Parathyroid adenoma (tissue), 2 donors: ENCODE measurements around the gene EFNB2.

Source experiments
- H2AFZ ChIP-seq: fragments of 300-600 bp; sonication (generic); one replicate; pipeline ENCODE4 v1.7.0; 2017; ENCODE audit warnings: antibody characterized with exemption, mild to moderate bottlenecking
- H3K27ac ChIP-seq: fragments of 300-600 bp; sonication (generic); one replicate; pipeline ENCODE4 v1.7.0; 2017
- H3K27me3 ChIP-seq: fragments of 300-600 bp; sonication (generic); one replicate; pipeline ENCODE4 v1.7.0; 2017; ENCODE audit warnings: low read length; ENCODE audit not compliant: control insufficient read depth, insufficient read depth
- H3K36me3 ChIP-seq: fragments of 300-600 bp; sonication (generic); one replicate; pipeline ENCODE4 v1.7.0; 2017; ENCODE audit warnings: low read length; ENCODE audit not compliant: control insufficient read depth, insufficient read depth
- H3K4me1 ChIP-seq: fragments of 300-600 bp; sonication (generic); one replicate; pipeline ENCODE4 v1.7.0; 2017; ENCODE audit warnings: control low read depth
- H3K4me2 ChIP-seq: fragments of 300-600 bp; sonication (generic); one replicate; pipeline ENCODE4 v1.7.0; 2017; ENCODE audit warnings: low read length
- H3K4me3 ChIP-seq: fragments of 300-600 bp; sonication (generic); one replicate; pipeline ENCODE4 v1.7.0; 2017; ENCODE audit warnings: low read depth, low read length
- H3K79me2 ChIP-seq: fragments of 300-600 bp; sonication (generic); one replicate; pipeline ENCODE4 v1.7.0; 2017; ENCODE audit warnings: control low read depth
- H3K9ac ChIP-seq: fragments of 300-600 bp; sonication (generic); one replicate; pipeline ENCODE4 v1.7.0; 2017; ENCODE audit warnings: mild to moderate bottlenecking
- H3K9me3 ChIP-seq: fragments of 300-600 bp; sonication (generic); one replicate; pipeline ENCODE4 v1.7.0; 2017; ENCODE audit warnings: low read length; ENCODE audit not compliant: control insufficient read depth
- CTCF ChIP-seq: fragments of 300-600 bp; sonication (generic); IDR thresholded peaks from one replicate; pipeline ENCODE4 v1.7.0; 2017; ENCODE audit warnings: antibody characterized with exemption, mild to moderate bottlenecking
- donor health status: primary hyperparathyroidism.

EFNB2 gene

DNA sequence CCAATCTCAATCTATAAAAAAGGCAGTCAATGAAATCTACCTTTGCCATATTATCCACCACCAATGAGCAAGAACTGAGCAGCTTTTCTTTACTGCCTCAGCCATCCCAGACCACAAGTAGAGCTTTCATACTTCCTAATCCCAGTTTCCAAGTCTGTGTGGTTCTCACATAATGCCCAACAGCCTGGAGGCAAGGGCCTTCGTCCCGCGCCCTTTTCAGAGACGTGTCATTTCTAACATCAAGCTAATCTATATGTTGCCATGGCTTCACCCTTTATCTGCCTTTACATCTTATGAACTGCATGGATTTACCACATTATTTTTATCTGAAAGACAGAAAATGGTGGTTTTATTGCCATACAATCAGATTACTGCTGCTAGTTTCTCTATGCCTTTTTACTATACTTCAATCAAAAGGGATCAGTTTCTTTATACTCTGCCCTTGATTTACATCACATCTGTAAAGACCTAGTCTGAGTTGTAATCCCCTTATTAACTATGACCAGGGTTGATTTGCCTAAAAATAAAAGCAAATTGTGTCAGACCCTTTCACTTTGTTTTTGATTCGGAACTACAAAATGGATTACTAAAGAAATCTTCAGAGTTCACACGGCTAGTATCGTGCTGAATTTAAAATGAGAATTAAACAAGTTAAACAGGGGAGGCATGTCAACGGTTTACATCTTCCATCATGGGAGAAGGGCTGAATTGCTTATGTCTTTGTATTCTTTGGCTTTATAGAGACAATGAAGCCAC, 5.9 kb downstream of the EFNB2 start:
- Histone ChIP-seq H3K4me3 (no peak overlapping the region), H3K9ac (no peak overlapping the region)
- TF ChIP-seq CTCF, result no peak

DNA sequence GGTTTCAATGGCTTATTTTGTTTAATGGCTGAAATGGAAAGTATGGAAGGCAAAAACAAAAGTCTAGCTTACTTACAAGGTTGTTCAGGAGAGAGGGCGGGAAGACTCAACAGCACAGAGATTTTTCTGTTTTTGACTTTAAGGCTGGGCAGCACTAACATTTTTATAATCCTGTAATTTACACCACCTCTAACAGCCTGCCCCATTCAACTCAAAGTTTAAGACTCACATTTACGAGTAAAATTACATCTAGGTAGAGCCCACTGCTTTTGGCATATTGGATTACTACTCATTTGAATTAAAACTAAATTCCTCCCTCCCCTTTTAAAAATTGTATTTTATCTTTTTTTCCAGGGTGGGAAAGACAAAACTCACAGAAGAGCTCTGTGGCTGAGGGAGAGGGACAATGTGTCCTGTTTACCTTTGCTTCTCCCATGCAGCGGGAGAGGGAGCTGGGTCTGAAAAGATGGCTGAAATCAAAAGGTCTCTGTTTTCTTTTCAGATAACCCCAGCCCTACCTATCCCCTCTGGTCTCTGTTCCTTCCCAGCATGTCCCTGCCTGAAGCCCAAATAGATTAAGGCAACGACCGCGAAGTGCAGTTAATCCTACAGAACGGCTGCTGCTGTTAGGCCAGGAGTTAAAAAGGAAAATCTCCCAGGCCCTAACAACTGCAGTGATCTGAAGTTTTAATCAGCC, 6.6 kb downstream of the EFNB2 start:
- Histone ChIP-seq H3K79me2 (no peaks in the 10 kb centered on the region), H3K27me3 (no peaks in the 10 kb centered on the region), H2AFZ (no peak overlapping the region), H3K36me3 (no peaks in the 10 kb centered on the region), H3K4me1 (no peaks in the 10 kb centered on the region), H3K27ac (no peak overlapping the region), H3K9ac (no peak overlapping the region), H3K4me2 (no peak overlapping the region), H3K9me3 (no peaks in the 10 kb centered on the region), H3K4me3 (no peak overlapping the region)
- TF ChIP-seq CTCF, result no peak

More for the DNA sequence above, 5.9 kb downstream of the EFNB2 start:
- H2AFZ ChIP-seq, result no peak overlapping the region
- no peak overlapping the region for H3K4me2 ChIP-seq
- no peak overlapping the region for H3K27ac ChIP-seq
- no peaks in the 10 kb centered on the region for H3K36me3 ChIP-seq
- no peaks in the 10 kb centered on the region for H3K27me3 ChIP-seq
- H3K9me3 ChIP-seq, result no peaks in the 10 kb centered on the region
- no peaks in the 10 kb centered on the region for H3K79me2 ChIP-seq
- no peaks in the 10 kb centered on the region for H3K4me1 ChIP-seq

- Histone ChIP-seq H3K4me1 (no peaks in the 10 kb centered on the region), H3K4me3 (no peak overlapping the region), H3K27ac (no peak overlapping the region)
These were observed 7.6 kb downstream of the EFNB2 start for GRCh38 chr13:106527826-106528225.

GRCh38 chr13:106527445-106527801, 8.0 kb downstream of the EFNB2 start:
- no peaks in the 10 kb centered on the region for H3K36me3 ChIP-seq
- H3K9me3 ChIP-seq, result no peaks in the 10 kb centered on the region
- no peak for TF ChIP-seq CTCF
- H3K4me1 ChIP-seq, result no peaks in the 10 kb centered on the region
- H3K79me2 ChIP-seq, result no peaks in the 10 kb centered on the region
- H2AFZ ChIP-seq, result no peak overlapping the region
- H3K4me3 ChIP-seq, result no peak overlapping the region
- no peak overlapping the region for H3K9ac ChIP-seq
- no peaks in the 10 kb centered on the region for H3K27me3 ChIP-seq
- no peak overlapping the region for H3K4me2 ChIP-seq
- H3K27ac ChIP-seq, result no peak overlapping the region

More at GRCh38 chr13:106527826-106528225, 7.6 kb downstream of the EFNB2 start:
- Histone ChIP-seq H3K4me2 (no peak overlapping the region), H3K9me3 (no peaks in the 10 kb centered on the region), H3K36me3 (no peaks in the 10 kb centered on the region), H3K9ac (no peak overlapping the region), H3K79me2 (no peaks in the 10 kb centered on the region), H3K27me3 (no peaks in the 10 kb centered on the region), H2AFZ (no peak overlapping the region)
- TF ChIP-seq CTCF, result no peak
